MM.1S (cell line): ENCODE measurements around the gene KCNJ15.

Experiments
- EZH2 ChIP-seq: fragments of 300-600 bp; sonication (generic); optimal IDR thresholded peaks from 2 replicates; pipeline ENCODE3; 2017; ENCODE audit warnings: low read depth, mild to moderate bottlenecking, antibody characterized with exemption, low read length, mixed read lengths
- EZH2phosphoT487 ChIP-seq: fragments of 300-600 bp; sonication (generic); IDR thresholded peaks from 2 replicates; pipeline ENCODE4 v1.6.1; 2018; ENCODE audit warnings: antibody characterized with exemption, low read length
- TF ChIP-seq, protein P1 (sequence below): fragments of 300-600 bp; sonication (generic); IDR thresholded peaks from 2 replicates; pipeline ENCODE4 v1.5.1; 2016; ENCODE audit warnings: antibody characterized with exemption, low read length, mixed read lengths

DNA sequence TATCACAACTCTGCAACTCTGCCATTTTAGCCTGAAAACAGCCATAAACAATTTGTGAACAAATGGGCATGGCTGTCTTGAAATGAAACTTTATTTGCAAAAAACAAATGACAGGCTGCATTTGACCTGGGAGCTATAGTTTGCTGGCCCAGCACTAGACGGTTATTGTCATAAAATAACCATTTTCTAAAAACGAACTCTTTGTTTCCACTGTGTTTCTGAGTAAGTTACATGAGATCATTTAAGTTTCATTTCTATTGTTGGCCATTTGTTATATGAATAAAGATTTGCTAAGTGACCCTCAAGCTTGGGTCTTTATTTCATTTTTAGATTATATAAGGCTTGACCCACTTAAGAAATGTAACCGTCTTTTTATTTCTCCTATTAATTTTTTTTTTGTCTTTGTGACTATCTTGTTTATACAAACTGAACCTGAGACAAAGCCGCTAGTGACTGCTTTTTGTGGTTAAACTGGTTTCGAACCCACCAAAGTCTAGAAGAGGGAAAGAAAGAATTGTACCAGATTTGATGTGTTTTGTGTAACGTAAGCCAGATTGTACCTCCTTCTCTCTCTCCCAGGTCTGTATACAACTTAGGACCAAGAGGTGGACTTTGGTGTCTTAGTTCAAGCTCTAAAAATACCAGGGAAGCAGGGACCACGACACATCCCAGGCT is 12.9 kb upstream of the KCNJ15 start:
- TF ChIP-seq, protein P1, sequence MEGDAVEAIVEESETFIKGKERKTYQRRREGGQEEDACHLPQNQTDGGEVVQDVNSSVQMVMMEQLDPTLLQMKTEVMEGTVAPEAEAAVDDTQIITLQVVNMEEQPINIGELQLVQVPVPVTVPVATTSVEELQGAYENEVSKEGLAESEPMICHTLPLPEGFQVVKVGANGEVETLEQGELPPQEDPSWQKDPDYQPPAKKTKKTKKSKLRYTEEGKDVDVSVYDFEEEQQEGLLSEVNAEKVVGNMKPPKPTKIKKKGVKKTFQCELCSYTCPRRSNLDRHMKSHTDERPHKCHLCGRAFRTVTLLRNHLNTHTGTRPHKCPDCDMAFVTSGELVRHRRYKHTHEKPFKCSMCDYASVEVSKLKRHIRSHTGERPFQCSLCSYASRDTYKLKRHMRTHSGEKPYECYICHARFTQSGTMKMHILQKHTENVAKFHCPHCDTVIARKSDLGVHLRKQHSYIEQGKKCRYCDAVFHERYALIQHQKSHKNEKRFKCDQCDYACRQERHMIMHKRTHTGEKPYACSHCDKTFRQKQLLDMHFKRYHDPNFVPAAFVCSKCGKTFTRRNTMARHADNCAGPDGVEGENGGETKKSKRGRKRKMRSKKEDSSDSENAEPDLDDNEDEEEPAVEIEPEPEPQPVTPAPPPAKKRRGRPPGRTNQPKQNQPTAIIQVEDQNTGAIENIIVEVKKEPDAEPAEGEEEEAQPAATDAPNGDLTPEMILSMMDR: no peak
- no peak for TF ChIP-seq EZH2phosphoT487
- TF ChIP-seq EZH2: no peak
